ENCODE measurements around the gene SERTAD4.

SERTAD4 gene

DNA sequence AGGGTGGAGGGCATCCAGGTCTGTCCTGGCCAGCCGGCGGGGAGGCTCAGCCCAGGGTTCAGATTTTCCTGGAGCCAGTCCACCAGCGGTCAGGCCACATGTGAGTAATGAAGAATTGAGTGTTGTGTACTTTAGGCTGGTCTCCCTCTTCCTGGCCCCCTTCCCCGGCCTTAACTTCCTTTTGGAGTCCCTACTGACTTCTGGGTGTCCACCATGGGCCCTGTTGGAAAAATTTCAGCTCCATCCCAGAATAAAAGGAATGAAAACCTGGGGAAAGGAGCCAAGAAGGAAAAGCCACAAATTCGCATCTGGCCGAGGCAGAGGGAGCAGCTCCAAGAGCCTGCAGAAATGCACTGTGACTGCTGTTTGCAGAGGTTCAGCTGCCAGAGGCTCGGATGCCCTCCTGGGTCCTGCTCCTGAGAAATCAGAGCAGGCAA lies 60.6 kb downstream of the SERTAD4 start:
- TF ChIP-seq, protein P1, sequence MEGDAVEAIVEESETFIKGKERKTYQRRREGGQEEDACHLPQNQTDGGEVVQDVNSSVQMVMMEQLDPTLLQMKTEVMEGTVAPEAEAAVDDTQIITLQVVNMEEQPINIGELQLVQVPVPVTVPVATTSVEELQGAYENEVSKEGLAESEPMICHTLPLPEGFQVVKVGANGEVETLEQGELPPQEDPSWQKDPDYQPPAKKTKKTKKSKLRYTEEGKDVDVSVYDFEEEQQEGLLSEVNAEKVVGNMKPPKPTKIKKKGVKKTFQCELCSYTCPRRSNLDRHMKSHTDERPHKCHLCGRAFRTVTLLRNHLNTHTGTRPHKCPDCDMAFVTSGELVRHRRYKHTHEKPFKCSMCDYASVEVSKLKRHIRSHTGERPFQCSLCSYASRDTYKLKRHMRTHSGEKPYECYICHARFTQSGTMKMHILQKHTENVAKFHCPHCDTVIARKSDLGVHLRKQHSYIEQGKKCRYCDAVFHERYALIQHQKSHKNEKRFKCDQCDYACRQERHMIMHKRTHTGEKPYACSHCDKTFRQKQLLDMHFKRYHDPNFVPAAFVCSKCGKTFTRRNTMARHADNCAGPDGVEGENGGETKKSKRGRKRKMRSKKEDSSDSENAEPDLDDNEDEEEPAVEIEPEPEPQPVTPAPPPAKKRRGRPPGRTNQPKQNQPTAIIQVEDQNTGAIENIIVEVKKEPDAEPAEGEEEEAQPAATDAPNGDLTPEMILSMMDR (IDR thresholded peaks at IDR 0.05; ENCODE audit: insufficient read depth, low read length), result no peak
- Histone ChIP-seq H3K4me3 (replicated peaks; ENCODE audit: insufficient read depth, low read length) (no peak overlapping the region), H3K27me3 (ENCODE audit: insufficient read depth, poor library complexity, severe bottlenecking) (peaks cover 26% of the 10 kb centered on the region), H3K27ac (replicated peaks) (no peak overlapping the region)
- no peak for DNase-seq (ENCODE audit: low read depth in 1 of 2, low spot score in 1 of 2)

DNA sequence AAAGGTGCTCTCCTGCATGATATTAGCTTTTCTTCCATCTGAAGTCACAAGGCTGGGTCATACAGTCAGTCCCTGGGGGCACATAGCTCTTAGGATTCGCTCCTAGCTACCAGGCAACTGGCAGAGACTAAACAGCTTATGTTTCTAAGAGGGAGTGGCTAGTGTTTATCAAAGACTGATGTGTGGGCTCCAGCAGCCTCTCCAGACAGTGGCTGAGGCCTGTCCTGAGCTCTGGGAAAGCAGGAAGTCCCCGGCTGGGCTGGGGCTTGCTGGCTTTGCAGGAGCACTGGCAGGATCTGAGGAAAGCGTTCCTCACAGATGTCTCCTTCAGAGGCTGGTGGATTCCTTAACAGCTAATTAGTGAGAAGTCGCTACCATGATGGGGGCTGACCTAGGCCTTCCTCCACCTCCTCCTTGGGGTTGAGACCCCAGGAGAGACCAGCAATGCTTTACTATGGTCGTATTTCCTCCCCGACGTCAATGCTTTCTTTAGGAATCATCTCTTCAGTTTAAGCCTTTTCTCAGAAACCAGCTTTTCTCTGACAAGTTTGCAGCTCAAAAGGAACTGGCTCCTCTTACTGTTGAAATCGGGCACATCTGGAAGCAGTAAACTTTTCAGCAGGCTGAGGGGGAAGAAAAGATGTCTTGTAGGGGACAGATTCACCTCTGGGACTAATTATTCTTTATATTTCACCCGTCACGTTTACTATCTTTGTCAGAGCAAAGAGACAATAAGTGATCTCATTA lies 62.6 kb downstream of the SERTAD4 start:
- DNase-seq (ENCODE audit: low read depth in 1 of 2, low spot score in 1 of 2), result no peak
- Histone ChIP-seq H3K27ac (replicated peaks) (no peak overlapping the region), H3K27me3 (ENCODE audit: insufficient read depth, poor library complexity, severe bottlenecking) (peaks cover 24% of the 10 kb centered on the region), H3K4me3 (replicated peaks; ENCODE audit: insufficient read depth, low read length) (no peak overlapping the region)
- TF ChIP-seq POLR2AphosphoS5 (IDR thresholded peaks at IDR 0.05; ENCODE audit: low read depth), result no peak
- TF ChIP-seq GABPA (IDR thresholded peaks at IDR 0.05; ENCODE audit: low read depth), result no peak
- TF ChIP-seq SPI1 (IDR thresholded peaks at IDR 0.05; ENCODE audit: borderline replicate concordance, low read depth), result no peak
- TF ChIP-seq, protein P2, sequence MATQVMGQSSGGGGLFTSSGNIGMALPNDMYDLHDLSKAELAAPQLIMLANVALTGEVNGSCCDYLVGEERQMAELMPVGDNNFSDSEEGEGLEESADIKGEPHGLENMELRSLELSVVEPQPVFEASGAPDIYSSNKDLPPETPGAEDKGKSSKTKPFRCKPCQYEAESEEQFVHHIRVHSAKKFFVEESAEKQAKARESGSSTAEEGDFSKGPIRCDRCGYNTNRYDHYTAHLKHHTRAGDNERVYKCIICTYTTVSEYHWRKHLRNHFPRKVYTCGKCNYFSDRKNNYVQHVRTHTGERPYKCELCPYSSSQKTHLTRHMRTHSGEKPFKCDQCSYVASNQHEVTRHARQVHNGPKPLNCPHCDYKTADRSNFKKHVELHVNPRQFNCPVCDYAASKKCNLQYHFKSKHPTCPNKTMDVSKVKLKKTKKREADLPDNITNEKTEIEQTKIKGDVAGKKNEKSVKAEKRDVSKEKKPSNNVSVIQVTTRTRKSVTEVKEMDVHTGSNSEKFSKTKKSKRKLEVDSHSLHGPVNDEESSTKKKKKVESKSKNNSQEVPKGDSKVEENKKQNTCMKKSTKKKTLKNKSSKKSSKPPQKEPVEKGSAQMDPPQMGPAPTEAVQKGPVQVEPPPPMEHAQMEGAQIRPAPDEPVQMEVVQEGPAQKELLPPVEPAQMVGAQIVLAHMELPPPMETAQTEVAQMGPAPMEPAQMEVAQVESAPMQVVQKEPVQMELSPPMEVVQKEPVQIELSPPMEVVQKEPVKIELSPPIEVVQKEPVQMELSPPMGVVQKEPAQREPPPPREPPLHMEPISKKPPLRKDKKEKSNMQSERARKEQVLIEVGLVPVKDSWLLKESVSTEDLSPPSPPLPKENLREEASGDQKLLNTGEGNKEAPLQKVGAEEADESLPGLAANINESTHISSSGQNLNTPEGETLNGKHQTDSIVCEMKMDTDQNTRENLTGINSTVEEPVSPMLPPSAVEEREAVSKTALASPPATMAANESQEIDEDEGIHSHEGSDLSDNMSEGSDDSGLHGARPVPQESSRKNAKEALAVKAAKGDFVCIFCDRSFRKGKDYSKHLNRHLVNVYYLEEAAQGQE (IDR thresholded peaks at IDR 0.05; ENCODE audit: insufficient replicate concordance, low read depth), result no peak
- TF ChIP-seq, protein P1 (IDR thresholded peaks at IDR 0.05; ENCODE audit: insufficient read depth, low read length), result no peak
